HG03025 (cell line): ENCODE data around the gene STRA6.

Experiments
- ATAC-seq: cut with Tn5 transposase; IDR thresholded peaks from one replicate; pipeline ENCODE4 v1.9.1; 2021; ENCODE audit warnings: mild to moderate bottlenecking, moderate library complexity; ENCODE audit not compliant: unreplicated experiment, low FRiP score

Gene STRA6

DNA sequence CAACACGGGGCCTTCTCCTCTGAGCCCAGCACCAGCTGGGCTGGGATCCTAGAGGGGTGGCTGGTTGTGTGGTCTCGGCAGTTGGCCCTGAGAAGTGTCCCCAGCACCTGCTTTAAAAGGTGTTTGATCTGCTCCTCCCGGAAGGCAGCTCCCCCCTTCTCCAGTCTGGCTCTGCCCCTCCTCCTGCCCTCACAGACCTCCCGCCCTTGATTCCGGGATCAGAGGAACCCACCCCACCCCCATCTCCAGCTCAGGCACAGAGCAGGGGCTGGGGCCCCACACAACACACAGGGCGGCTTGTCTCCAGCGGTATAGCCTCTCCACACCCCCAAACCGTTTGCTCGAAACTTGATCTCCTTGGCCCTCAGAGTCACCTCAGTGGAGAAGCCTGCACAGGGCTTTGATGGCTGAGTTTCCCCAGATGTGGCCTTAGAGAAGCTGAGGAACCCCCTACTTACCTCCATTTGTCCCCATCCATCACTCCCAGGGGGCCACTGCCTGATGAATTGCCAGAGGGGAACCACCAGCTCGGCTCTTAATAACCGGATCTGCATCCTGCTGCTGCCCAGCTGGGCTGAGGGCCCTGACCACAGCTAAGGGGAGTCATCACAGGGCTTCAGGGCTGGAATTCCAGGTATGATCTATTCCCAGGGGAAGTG is 6.4 kb upstream of the STRA6 start:
- ATAC-seq = no peak

- ATAC-seq = no peak
Measured at GRCh38 chr15:74208496-74208895, 5.9 kb upstream of the STRA6 start.

DNA sequence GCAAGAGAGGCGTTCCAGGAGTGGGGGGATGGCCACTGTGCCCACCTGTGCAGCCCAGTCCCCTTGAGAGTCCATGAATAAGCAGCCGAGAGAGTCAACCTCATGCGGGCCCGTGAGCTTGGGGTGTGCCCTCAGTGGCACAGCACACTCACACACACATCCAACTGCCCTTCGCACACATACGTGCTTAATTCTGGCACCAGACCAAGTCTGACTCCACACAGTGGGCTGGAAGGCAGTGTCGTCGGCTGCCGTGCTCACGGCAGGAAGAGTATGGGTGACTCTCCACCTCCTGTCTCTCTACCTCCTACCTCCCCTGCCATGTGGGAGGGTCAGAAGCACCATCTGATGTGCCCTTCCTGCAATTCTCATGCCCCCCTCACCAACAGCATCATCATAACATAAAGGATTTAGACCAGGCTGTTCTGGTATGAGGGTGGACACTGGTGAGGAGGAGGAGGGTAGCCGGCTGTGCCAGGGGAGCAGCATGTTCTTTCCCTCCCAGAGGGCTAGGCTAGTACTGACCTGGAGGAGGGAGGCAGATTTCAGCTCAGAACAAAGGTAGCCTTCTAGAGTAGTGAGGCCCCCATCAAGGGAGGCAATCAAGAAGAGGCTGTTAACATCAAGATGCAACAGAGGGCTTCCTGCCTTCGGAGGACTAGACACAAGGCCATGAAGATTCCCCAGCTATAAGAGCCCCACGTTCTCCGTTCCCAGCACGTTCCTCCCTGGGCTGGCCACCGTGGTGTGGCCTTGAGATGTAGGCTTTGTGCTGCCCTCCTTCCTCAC is 5.3 kb upstream of the STRA6 start:
- no peak for ATAC-seq

- ATAC-seq = no peak
Measured at GRCh38 chr15:74206801-74207281, 4.3 kb upstream of the STRA6 start.

GRCh38 chr15:74205582-74205947 is 3.0 kb upstream of the STRA6 start:
- no peak for ATAC-seq

DNA sequence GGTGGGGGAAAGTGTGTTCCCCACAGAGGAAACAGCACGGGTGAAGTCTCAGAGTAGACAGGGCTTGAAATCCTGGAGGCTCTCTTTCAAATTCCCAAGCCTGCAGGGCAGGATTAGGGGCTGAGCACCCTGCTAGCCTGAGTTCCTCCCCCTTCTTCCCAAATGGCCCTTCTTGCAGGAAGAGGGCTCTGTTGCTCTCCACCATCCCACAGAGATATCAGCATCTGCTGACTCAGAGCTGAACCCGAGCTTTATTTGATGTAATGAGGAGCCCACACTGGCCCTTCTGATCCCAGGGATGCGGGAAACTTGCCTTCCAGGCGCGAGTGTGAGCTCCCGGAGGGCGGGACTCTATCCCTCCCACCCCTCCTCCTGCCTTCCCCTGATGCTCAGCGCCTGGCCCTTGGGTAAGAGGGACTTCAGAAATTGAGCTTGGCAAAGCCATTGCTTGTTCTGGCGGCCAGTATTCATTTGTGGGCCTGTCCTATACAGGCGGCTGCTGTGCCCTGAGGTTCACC is 1.4 kb upstream of the STRA6 start:
- ATAC-seq = no peak

DNA sequence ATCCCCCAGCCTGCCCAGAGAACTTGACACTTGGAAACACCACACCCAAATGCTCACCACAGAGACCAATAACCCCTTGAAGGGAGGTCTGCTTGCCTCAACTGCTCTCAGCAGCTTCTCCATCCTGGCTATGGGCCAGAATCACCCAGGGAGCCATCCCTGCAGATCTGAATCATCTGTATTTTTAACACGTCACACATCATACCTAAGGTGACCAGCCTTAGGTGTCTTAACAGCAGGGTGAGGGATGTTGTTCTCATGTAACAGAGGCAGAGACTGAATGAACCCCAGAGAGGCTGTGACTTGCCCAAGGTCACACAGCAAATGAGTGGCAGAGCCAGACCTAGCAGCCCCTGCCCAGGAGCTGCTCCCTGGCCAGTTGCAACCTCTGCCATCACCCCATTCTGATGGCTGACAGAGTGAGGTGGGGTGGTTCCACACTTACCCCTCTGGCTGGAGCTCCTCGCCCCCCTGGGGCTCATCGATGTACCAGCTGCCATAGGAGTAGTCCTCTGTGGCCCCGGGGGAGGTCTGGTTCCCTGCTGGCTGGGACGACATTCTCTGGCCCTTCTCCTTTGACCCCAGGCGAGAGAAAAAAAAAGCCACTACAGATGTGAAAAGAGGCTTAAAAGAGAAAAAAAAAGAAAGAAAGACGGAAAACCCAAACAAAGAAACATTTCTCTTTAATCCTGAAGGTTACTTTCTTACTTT is 722 bp downstream of the STRA6 start:
- ATAC-seq = no peak

- ATAC-seq = no peak
Measured at GRCh38 chr15:74200871-74201419, 1.6 kb downstream of the STRA6 start.

DNA sequence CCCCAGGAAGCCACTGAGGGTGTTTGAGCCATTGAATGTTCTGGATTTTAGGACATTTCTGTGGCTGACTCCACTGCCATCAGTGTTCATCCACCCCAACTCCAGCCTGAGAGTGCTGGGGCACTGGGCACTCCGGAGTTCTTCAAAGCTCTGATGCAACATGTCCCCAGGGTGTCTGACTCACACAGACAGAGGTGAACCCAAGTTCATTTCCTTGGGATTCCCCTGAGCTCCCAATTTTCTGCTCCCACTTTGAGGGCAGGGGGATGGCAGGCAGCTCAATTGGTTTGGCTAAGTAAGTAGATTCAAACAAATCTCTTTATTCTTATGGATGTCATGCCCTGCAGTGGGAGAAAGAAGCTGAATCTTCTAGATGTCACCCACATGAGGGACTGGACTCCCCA is 2.2 kb downstream of the STRA6 start:
- ATAC-seq = no peak

GRCh38 chr15:74199297-74199652 is 3.3 kb downstream of the STRA6 start:
- ATAC-seq = no peak

GRCh38 chr15:74197176-74197965 is 5.2 kb downstream of the STRA6 start:
- ATAC-seq = no peak

GRCh38 chr15:74196175-74196574 is 6.4 kb downstream of the STRA6 start:
- no peak for ATAC-seq

DNA sequence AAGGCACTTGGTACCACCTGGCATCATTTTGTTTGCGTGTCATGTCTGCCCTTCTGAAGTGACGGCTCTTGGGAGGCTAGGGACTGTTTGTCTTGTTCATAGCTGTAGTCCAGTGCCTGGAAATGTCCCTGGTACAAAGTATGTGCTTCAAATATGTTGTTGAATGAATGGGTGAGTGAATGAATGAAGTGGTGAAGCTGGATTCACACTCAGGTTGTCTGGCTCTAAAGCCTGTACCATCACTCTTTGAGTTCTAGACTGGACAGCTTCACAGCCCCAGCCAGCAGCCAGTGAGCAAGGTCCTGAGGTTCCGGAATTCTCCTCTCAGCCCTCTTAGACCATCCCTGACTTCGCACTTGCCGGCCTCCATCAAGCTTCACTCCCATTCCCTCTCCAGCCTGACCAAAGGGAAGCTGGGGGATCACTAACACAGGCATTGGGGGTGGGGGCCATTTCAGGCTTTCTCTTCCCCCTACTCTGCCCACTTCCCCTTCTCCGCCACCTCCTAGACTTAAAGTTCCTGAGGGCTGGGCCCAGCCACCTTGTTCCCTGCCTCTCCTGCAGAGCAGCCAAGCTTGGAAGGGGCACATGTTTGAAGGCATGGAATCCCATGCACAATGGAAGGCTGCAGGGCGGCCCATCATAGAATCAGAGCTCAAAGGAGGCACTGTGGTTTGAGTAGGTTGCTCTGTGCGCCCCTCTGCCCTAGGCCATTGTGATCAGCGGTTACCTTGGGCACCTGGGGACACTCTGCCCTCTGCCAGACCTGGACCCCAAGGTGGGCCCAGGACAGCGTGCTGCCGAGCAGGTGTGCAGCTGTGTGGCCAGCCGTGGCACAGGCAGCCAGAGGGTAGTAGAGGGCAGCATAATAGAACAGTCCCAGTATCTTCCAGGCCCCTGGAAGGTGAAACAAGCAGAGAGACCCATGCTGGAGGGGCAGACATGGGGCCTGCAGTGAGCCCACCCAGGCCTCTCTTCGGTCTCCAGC is 7.7 kb downstream of the STRA6 start:
- ATAC-seq = no peak

DNA sequence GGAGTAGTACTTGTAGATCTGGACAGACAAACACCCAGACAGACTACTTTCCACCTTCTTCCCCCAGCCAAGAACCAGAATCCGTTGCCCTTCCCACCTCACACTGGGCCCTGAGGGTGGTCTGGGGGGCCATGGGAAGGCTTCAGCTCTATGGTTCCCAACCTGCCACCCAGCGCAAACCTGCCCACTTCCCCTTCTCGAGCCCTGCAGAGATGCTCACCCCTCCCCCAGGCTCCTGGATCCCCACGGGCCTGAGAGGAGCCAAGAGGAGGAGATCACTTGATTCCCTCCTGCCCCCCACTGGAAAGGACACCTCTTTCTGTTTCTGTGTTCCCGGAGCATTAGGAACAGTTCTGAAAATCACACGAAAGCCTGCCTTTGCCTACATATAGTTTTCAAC is 8.7 kb downstream of the STRA6 start:
- ATAC-seq = no peak

- no peak for ATAC-seq
Measured at GRCh38 chr15:74193299-74193718, 9.3 kb downstream of the STRA6 start.

GRCh38 chr15:74192751-74193150 is 9.8 kb downstream of the STRA6 start:
- ATAC-seq = no peak

GRCh38 chr15:74191798-74192197 is 10.8 kb downstream of the STRA6 start:
- ATAC-seq = no peak

DNA sequence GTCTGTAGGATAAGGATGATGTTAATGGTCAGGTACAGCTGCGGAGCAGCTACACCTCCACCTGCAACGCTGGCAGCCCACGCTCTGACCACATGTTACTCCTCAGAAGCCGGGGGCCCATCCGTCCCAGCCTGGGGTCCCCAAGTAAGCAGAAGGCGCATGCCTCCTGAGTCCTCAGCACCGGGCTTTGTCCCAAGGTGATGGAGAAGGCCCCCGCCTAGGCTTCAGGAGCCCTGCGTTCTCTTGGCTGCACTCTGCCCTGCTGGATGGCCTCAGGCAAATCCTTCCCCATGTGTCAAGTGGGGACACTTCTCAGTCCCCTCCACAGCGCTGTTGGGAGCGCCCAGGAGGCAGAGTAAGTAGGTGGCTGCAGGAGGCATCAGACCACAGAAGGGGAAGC is 14.4 kb downstream of the STRA6 start:
- ATAC-seq = no peak

- ATAC-seq = no peak
Measured at GRCh38 chr15:74185710-74186348, 16.8 kb downstream of the STRA6 start.
